Suprapubic skin (tissue), 4 donors: ENCODE measurements around the gene SOSTDC1. TPM values are rescaled to one million over a fixed set of nuclear protein-coding genes. Genes with fewer than 3 reads are reported as not detected.
"Not testable (repeated sequence)": the region's sequence is repeated elsewhere in the genome, so short reads cannot be mapped to it uniquely, and the experiment has no call there.

Source experiments
- DNase-seq, 2 donors: peaks; one replicate each; pipeline ENCODE4 v3.0.0-alpha.2; 2019; ENCODE audit warnings: low spot score in 2 of 2
- H3K27ac ChIP-seq: fragments of 200-600 bp; sonication (generic); one replicate; pipeline ENCODE4 v1.5.1; 2019
- H3K27me3 ChIP-seq: fragments of 200-600 bp; sonication (generic); one replicate; pipeline ENCODE4 v1.5.1; 2019
- H3K36me3 ChIP-seq: fragments of 200-600 bp; sonication (generic); one replicate; pipeline ENCODE4 v1.5.1; 2019
- H3K4me1 ChIP-seq: fragments of 200-600 bp; sonication (generic); one replicate; pipeline ENCODE4 v1.5.1; 2019
- H3K4me3 ChIP-seq: fragments of 200-600 bp; sonication (generic); one replicate; pipeline ENCODE4 v1.5.1; 2019; ENCODE audit warnings: mild to moderate bottlenecking
- H3K9me3 ChIP-seq: fragments of 200-600 bp; sonication (generic); one replicate; pipeline ENCODE4 v1.5.1; 2019
- EP300 ChIP-seq: sonication (generic); formaldehyde crosslinking; IDR thresholded peaks from one replicate; pipeline ENCODE4 v1.6.1; 2017; ENCODE audit warnings: antibody characterized with exemption
- POLR2A ChIP-seq, 2 donors: fragments of 450-650 bp; IDR thresholded peaks; one replicate each; pipeline ENCODE4 v1.6.1; 2017; ENCODE audit warnings: antibody characterized with exemption in 2 of 2, mild to moderate bottlenecking in 2 of 2, moderate library complexity in 2 of 2
- POLR2AphosphoS5 ChIP-seq, 3 donors: sonication (generic); formaldehyde crosslinking; IDR thresholded peaks; one replicate each; pipeline ENCODE4 v1.6.1; 2017; ENCODE audit warnings: antibody characterized with exemption in 3 of 3
- WGBS: methylation state at CpG from one replicate; pipeline ENCODE4 v1.1.5; 2018; 5-methylcytosine and 5-hydroxymethylcytosine counted together
- total RNA-seq, 4 donors: library from RNA; depleted of rRNA; stranded (reverse); fragments of >200 nt; gene quantifications; one replicate each; pipeline ENCODE4 v1.1.0, GENCODE V29; 2016
- TF ChIP-seq, protein P1 (sequence below), 2 donors: fragments of 200-600 bp in 1 of 2; fragments of 450-650 bp in 1 of 2; sonication (generic) in 1 of 2; IDR thresholded peaks; one replicate each; pipeline ENCODE4 v1.5.1; 2016 to 2019; ENCODE audit warnings: antibody characterized with exemption in 2 of 2, mild to moderate bottlenecking in 1 of 2, moderate library complexity in 1 of 2

Gene SOSTDC1
- total RNA-seq, 4 donors from 2014 or later = 14.7 to 40.5 (median 23.4) TPM

DNA sequence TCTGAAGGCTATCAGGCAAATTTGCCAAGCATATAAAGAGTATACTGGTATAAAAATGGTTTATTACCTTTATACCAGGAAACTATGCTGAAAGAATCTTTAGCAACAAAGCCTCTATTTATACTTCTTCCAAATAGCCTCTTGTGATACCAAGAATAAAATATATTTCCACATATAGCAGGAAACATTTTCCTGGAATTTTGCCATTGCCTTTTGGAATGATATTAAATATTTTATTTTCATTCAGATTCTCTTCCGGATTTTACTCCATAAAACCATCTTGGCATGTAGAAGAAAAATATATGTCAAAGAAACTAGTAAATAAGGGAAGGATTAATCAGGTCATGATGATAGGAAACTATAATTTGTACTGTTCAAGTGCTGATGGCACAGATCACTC is 17.7 kb downstream of the SOSTDC1 start:
- TF ChIP-seq EP300 (no peak), POLR2AphosphoS5 (IDR thresholded peaks at IDR 0.05) (no peak), POLR2A (IDR thresholded peaks at IDR 0.05) (no peak)
- TF ChIP-seq, protein P1, sequence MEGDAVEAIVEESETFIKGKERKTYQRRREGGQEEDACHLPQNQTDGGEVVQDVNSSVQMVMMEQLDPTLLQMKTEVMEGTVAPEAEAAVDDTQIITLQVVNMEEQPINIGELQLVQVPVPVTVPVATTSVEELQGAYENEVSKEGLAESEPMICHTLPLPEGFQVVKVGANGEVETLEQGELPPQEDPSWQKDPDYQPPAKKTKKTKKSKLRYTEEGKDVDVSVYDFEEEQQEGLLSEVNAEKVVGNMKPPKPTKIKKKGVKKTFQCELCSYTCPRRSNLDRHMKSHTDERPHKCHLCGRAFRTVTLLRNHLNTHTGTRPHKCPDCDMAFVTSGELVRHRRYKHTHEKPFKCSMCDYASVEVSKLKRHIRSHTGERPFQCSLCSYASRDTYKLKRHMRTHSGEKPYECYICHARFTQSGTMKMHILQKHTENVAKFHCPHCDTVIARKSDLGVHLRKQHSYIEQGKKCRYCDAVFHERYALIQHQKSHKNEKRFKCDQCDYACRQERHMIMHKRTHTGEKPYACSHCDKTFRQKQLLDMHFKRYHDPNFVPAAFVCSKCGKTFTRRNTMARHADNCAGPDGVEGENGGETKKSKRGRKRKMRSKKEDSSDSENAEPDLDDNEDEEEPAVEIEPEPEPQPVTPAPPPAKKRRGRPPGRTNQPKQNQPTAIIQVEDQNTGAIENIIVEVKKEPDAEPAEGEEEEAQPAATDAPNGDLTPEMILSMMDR (IDR thresholded peaks at IDR 0.05) = no peak
- Histone ChIP-seq H3K27ac (no peak overlapping the region), H3K36me3 (no peaks in the 10 kb centered on the region), H3K4me1 (no peaks in the 10 kb centered on the region), H3K4me3 (no peak overlapping the region), H3K27me3 (no peaks in the 10 kb centered on the region), H3K9me3 (no peaks in the 10 kb centered on the region)
- DNase-seq = no peak
- 43% methylated on average over 1 of the region's 1 CpG for WGBS

DNA sequence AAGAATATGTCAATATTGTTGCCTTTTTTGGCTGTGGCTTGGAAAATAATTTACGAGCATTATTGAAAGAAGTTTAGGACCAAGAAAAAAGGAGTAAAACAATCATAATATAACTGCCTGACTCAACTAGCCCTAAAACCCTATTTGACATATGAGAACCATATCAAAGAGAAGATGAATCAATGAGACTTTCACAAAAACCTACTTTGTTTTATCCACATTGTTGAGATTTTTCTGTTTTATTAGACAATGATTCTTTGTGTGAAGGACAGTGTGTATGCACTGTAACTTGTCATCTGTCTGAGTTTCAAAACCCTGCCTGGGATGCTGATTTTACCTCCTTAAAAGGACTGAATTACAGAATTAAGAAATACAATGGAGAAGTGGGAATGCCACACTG is 19.0 kb downstream of the SOSTDC1 start:
- H3K4me3 ChIP-seq = no peak overlapping the region
- TF ChIP-seq, protein P1 (IDR thresholded peaks at IDR 0.05) = no peak
- TF ChIP-seq POLR2AphosphoS5 (IDR thresholded peaks at IDR 0.05) (no peak), EP300 (no peak), POLR2A (IDR thresholded peaks at IDR 0.05) (no peak)
- no peaks in the 10 kb centered on the region for H3K4me1 ChIP-seq
- H3K27ac ChIP-seq = no peak overlapping the region
- 85% methylated on average over 1 of the region's 1 CpG for WGBS
- no peaks in the 10 kb centered on the region for H3K9me3 ChIP-seq
- H3K36me3 ChIP-seq = no peaks in the 10 kb centered on the region
- H3K27me3 ChIP-seq = no peaks in the 10 kb centered on the region
- DNase-seq = no peak

DNA sequence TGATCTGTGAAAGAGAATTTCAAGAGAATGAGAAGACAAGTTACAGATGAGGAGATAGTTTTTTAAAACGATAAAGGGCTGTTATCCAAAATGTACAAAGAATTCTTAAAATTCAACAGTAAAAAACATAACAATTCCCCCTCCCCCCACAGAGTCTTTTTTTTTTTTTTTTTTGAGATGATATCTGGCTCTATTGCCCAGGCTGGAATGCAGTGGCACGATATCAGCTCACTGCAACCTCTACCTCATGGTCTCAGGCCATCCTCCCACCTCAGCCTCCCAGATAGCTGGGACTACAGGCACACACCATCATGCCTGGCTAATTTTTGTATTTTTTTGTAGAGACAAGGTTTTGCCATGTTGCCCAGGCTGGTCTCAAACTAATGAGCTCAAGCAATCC is 21.7 kb downstream of the SOSTDC1 start:
- not testable (repeated sequence) for H3K27ac ChIP-seq, H3K27me3 ChIP-seq, H3K4me3 ChIP-seq, DNase-seq, H3K4me1 ChIP-seq, H3K9me3 ChIP-seq, H3K36me3 ChIP-seq
- 86% methylated on average over 2 of the region's 2 CpGs for WGBS

DNA sequence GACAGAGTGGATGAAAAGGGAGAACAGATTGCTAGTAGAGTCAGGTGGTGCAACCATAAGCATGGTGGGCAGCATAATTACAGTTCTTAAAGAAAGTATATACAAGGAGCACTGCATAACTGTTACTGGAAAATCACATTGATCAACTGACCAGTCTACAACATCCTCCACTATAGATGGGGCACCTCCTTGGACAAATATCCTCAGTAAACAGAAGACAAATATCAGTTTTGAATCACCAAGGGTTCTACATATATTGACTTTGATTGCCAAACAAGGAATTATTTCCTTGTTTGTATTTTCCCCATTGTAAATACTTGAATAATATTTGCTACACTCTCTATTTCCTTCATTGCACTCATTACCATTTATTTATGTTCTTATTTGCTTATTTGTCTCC is 26.6 kb downstream of the SOSTDC1 start:
- H3K27me3 ChIP-seq = no peaks in the 10 kb centered on the region
- H3K4me1 ChIP-seq = no peaks in the 10 kb centered on the region
- H3K9me3 ChIP-seq = no peaks in the 10 kb centered on the region
- H3K27ac ChIP-seq = no peak overlapping the region
- no peak for DNase-seq
- no peak overlapping the region for H3K4me3 ChIP-seq
- no peaks in the 10 kb centered on the region for H3K36me3 ChIP-seq
- TF ChIP-seq POLR2AphosphoS5 (IDR thresholded peaks at IDR 0.05) (no peak), POLR2A (IDR thresholded peaks at IDR 0.05) (no peak), EP300 (no peak)
- TF ChIP-seq, protein P1 (IDR thresholded peaks at IDR 0.05) = no peak

DNA sequence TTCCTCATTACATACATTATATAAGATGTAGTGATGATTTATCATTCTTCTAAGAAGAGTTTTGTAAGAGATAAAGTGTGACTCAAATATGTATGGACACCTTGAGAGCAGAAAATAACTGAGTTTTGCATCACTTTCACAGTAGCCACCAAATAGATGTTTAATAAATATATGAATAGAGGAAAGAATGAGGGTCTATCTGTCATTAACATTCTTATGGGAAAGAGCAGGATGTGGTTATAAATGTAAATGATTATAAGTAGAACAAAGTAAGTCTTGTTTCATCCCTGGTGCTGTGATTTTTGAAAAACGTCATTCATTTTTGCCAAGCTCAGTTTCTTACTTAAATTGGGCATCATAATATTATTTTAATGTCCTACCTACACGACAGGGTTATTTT is 29.2 kb downstream of the SOSTDC1 start:
- no peak for DNase-seq
- H3K4me3 ChIP-seq = no peak overlapping the region
- no peak for TF ChIP-seq POLR2AphosphoS5 (IDR thresholded peaks at IDR 0.05)
- TF ChIP-seq, protein P1 (IDR thresholded peaks at IDR 0.05) = no peak
- H3K4me1 ChIP-seq = no peaks in the 10 kb centered on the region
- H3K9me3 ChIP-seq = no peaks in the 10 kb centered on the region
- H3K36me3 ChIP-seq = no peaks in the 10 kb centered on the region
- no peaks in the 10 kb centered on the region for H3K27me3 ChIP-seq
- H3K27ac ChIP-seq = no peak overlapping the region
- WGBS = 69% methylated on average over 2 of the region's 2 CpGs

DNA sequence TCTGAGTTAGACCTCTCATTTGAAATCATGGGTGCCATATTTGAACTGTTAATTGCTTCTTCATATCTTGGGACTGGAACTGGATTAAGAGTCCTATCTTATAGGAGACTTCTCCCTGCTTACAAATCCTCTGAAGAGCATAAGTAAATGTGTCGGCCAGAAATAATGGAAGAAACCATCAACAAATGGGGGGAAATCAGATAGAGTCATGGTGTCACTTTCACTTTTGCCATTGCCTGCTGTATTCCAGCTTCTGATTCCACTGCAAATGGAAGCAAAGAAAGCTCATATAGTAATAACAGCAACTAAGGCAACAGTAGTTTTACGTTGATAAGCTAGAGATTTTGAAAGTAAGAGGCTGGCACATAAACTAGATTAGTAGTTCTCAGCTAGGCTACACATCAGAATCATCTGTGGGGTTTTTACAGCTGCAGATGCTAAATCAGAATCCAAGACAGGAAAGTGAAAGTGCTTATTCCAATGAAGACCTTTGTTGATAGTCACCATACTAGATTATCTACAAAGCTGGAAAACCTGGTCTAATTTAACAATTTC is 31.9 kb downstream of the SOSTDC1 start:
- 84% methylated on average over 2 of the region's 2 CpGs for WGBS
- no peaks in the 10 kb centered on the region for H3K36me3 ChIP-seq
- H3K9me3 ChIP-seq = no peaks in the 10 kb centered on the region
- no peak overlapping the region for H3K4me3 ChIP-seq
- H3K27ac ChIP-seq = no peak overlapping the region
- no peaks in the 10 kb centered on the region for H3K4me1 ChIP-seq
- DNase-seq = no peak
- no peaks in the 10 kb centered on the region for H3K27me3 ChIP-seq
- TF ChIP-seq POLR2A (IDR thresholded peaks at IDR 0.05) (no peak), POLR2AphosphoS5 (IDR thresholded peaks at IDR 0.05) (no peak), EP300 (no peak)
- TF ChIP-seq, protein P1 (IDR thresholded peaks at IDR 0.05) = no peak
